GM23338 (cell line): ENCODE results near the gene AACS. TPM values are rescaled to one million over a fixed set of nuclear protein-coding genes. Genes with fewer than 3 reads are reported as not detected.

Experiments used
- ATAC-seq: fragments of 200-7000 bp; cut with Tn5 transposase; 3 replicates; pipeline ENCODE4 v1.9.1; 2020
- DNase-seq: peaks from one replicate; pipeline ENCODE4 v3.0.0-alpha.2; 2015; ENCODE audit warnings: low spot score
- H2AFZ ChIP-seq: fragments of 200-600 bp; sonication (generic); 2 replicates; pipeline ENCODE4 v1.8.0; 2016; ENCODE audit warnings: antibody characterized with exemption, mild to moderate bottlenecking, moderate library complexity
- H3F3A ChIP-seq: fragments of 200-600 bp; sonication (generic); replicated peaks from 2 replicates; pipeline ENCODE4 v1.8.0; 2017; ENCODE audit warnings: antibody characterized with exemption, mixed run types, low read depth
- H3K27ac ChIP-seq: fragments of 200-600 bp; sonication (generic); 2 replicates; pipeline ENCODE4 v1.6.1; 2016; ENCODE audit warnings: low read depth
- H3K27me3 ChIP-seq: fragments of 200-600 bp; sonication (generic); 2 replicates; pipeline ENCODE4 v1.8.0; 2016; ENCODE audit warnings: mild to moderate bottlenecking, mixed run types, moderate library complexity; ENCODE audit not compliant: insufficient read depth
- H3K36me3 ChIP-seq: fragments of 200-600 bp; sonication (generic); 2 replicates; pipeline ENCODE4 v1.8.0; 2016; ENCODE audit warnings: mild to moderate bottlenecking; ENCODE audit not compliant: insufficient read depth
- H3K4me1 ChIP-seq: fragments of 200-600 bp; sonication (generic); 2 replicates; pipeline ENCODE4 v1.8.0; 2016; ENCODE audit warnings: mild to moderate bottlenecking, moderate library complexity; ENCODE audit not compliant: insufficient read depth
- H3K4me2 ChIP-seq: fragments of 200-600 bp; sonication (generic); 2 replicates; pipeline ENCODE4 v1.7.1; 2017; ENCODE audit warnings: mixed run types
- H3K4me3 ChIP-seq: fragments of 200-600 bp; sonication (generic); 2 replicates; pipeline ENCODE4 v1.6.1; 2016; ENCODE audit warnings: mixed run types
- H3K79me2 ChIP-seq: fragments of 200-600 bp; sonication (generic); replicated peaks from 2 replicates; pipeline ENCODE4 v1.8.0; 2017; ENCODE audit warnings: mild to moderate bottlenecking; ENCODE audit not compliant: insufficient read depth
- H3K9me2 ChIP-seq: fragments of 200-600 bp; sonication (generic); 2 replicates; pipeline ENCODE4 v1.8.0; 2017; ENCODE audit not compliant: insufficient read depth
- H4K20me1 ChIP-seq: fragments of 200-600 bp; sonication (generic); replicated peaks from 2 replicates; pipeline ENCODE4 v1.8.0; 2017; ENCODE audit warnings: mild to moderate bottlenecking; ENCODE audit not compliant: insufficient read depth
- H3K27ac Mint-ChIP-seq: 2 replicates; pipeline ENCODE4 v1.8.0; 2020; ENCODE audit warnings: inconsistent platforms, mild to moderate bottlenecking, moderate library complexity, mixed read lengths
- H3K27me3 Mint-ChIP-seq: 3 replicates; pipeline ENCODE4 v1.8.0; 2022; ENCODE audit warnings: low read depth, mild to moderate bottlenecking, moderate library complexity, mixed read lengths, inconsistent platforms; ENCODE audit not compliant: insufficient read depth, poor library complexity
- H3K36me3 Mint-ChIP-seq: 3 replicates; pipeline ENCODE4 v1.8.0; 2021; ENCODE audit warnings: low read depth, mild to moderate bottlenecking, inconsistent platforms, moderate library complexity, mixed read lengths
- H3K4me1 Mint-ChIP-seq: 3 replicates; pipeline ENCODE4 v1.8.0; 2020; ENCODE audit warnings: mild to moderate bottlenecking, inconsistent platforms, mixed read lengths
- H3K4me3 Mint-ChIP-seq: 3 replicates; pipeline ENCODE4 v1.8.0; 2021; ENCODE audit warnings: moderate library complexity, mild to moderate bottlenecking, inconsistent platforms, mixed read lengths
- H3K9me3 Mint-ChIP-seq: 3 replicates; pipeline ENCODE4 v1.8.0; 2020; ENCODE audit warnings: moderate library complexity, mild to moderate bottlenecking, inconsistent platforms, mixed read lengths
- CREB1 ChIP-seq: fragments of 250-450 bp; sonication (Bioruptor Pico); IDR thresholded peaks from 2 replicates; pipeline ENCODE4 v1.5.0; 2020; ENCODE audit warnings: low read depth, mild to moderate bottlenecking, moderate library complexity
- EZH2 ChIP-seq: fragments of 200-600 bp; sonication (generic); IDR thresholded peaks from one replicate; pipeline ENCODE4 v1.8.0; 2017; ENCODE audit warnings: antibody characterized with exemption, mild to moderate bottlenecking, low read depth; ENCODE audit not compliant: unreplicated experiment
- EZH2phosphoT487 ChIP-seq: fragments of 200-600 bp; sonication (generic); IDR thresholded peaks from one replicate; pipeline ENCODE4 v1.8.1; 2018; ENCODE audit warnings: antibody characterized with exemption; ENCODE audit not compliant: unreplicated experiment
- JUNB ChIP-seq: IDR thresholded peaks from one replicate; pipeline ENCODE4 v1.6.1; 2016; ENCODE audit warnings: antibody characterized with exemption; ENCODE audit not compliant: unreplicated experiment
- NANOG ChIP-seq: IDR thresholded peaks from 2 replicates; pipeline ENCODE4 v1.6.1; 2016; ENCODE audit warnings: antibody characterized with exemption, borderline replicate concordance
- POLR2AphosphoS5 ChIP-seq: IDR thresholded peaks from 2 replicates; pipeline ENCODE4 v1.6.1; 2016; ENCODE audit warnings: antibody characterized with exemption, low read depth
- ZNF114 ChIP-seq: fragments of 250-450 bp; sonication (Bioruptor Pico); IDR thresholded peaks from 2 replicates; pipeline ENCODE4 v1.5.0; 2020; ENCODE audit warnings: mild to moderate bottlenecking, moderate library complexity
- ZNF462 ChIP-seq: fragments of 250-450 bp; sonication (Bioruptor Pico); IDR thresholded peaks from 2 replicates; pipeline ENCODE4 v1.5.0; 2020; ENCODE audit warnings: mild to moderate bottlenecking, moderate library complexity
- long read RNA-seq: library from polyadenylated mRNA; unstranded; transcript quantifications from one replicate; pipeline ENCODE4 v2.0.0, GENCODE V29; 2020; ENCODE audit not compliant: unreplicated experiment
- polyA plus RNA-seq: library from polyadenylated mRNA; unstranded; fragments of >200 nt; fragmentation: Nextera tagmentation; extraction: Ambion mirVana; gene quantifications from 2 replicates; pipeline ENCODE4 v1.2.1, GENCODE V29; 2016
- total RNA-seq: library from RNA; depleted of rRNA; stranded (reverse); fragments of >200 nt; shearing (Covaris generic); gene quantifications from 2 replicates; pipeline ENCODE4 v1.2.3, GENCODE V29; 2014; rRNA removed
- TF ChIP-seq, protein P1 (sequence below), 2 experiments: fragments of 200-600 bp in 1 of 2; sonication (generic) in 1 of 2; conservative IDR thresholded peaks; 2 replicates each; pipeline versions ENCODE4 v1.5.1 to v1.6.1; 2016 to 2017; ENCODE audit warnings: antibody characterized with exemption in 2 of 2, low read depth in 2 of 2, mild to moderate bottlenecking in 2 of 2, moderate library complexity in 1 of 2
- TF ChIP-seq, protein P2 (sequence below): IDR thresholded peaks from one replicate; pipeline ENCODE4 v1.6.1; 2018; ENCODE audit warnings: antibody characterized with exemption; ENCODE audit not compliant: unreplicated experiment

AACS gene
- total RNA-seq: 64.4 and 64.5 TPM in 2 replicates
- polyA plus RNA-seq: 31.1 and 33.0 TPM in 2 replicates
- long read RNA-seq, transcript AACS-201 (18 exons, 3,316 nt): major isoform, 6 of 15 reads
- long read RNA-seq, partial matches to known transcripts: 1 of 15 reads
- long read RNA-seq, other reads (novel, unspliced or antisense): 8 of 15 reads

GRCh38 chr12:125065021-125065918 lies at the start of gene AACS:
AACS (plus strand) TSS chr12:125065435; CDS start chr12:125065585, 150 bp downstream.
- Histone ChIP-seq H2AFZ (peak within 1 kb of the TSS; percentile 56), H3K4me2 (peak within 1 kb of the TSS; percentile 90), H4K20me1 (peaks cover 27% of the 10 kb centered on the region), H3K27ac (peak within 1 kb of the TSS; percentile 94), H3K9me2 (no peaks in the 10 kb centered on the region), H3K27me3 (no peaks in the 10 kb centered on the region), H3K36me3 (peaks cover 11% of the 10 kb centered on the region), H3F3A (peaks cover 10% of the 10 kb centered on the region), H3K4me3 (peak within 1 kb of the TSS; percentile 91), H3K4me1 (peaks cover 40% of the 10 kb centered on the region), H3K79me2 (peaks cover 47% of the 10 kb centered on the region)
- Mint-ChIP-seq H3K36me3 (peaks cover 26% of the 10 kb centered on the region), H3K9me3 (peaks cover 28% of the 10 kb centered on the region), H3K4me1 (peaks cover 43% of the 10 kb centered on the region), H3K27ac (peak within 1 kb of the TSS; percentile 64), H3K4me3 (peak within 1 kb of the TSS; percentile 85), H3K27me3 (peaks cover 6% of the 10 kb centered on the region)
- ATAC-seq (peak; percentile 83), DNase-seq (peak; percentile 90)
- TF ChIP-seq EZH2 (no peak), JUNB (no peak), POLR2AphosphoS5 (peak; percentile 89), CREB1 (CRISPR knock-in tag) (0 out of 2 replicates have a peak, but pooled peaks have one; percentile 22), ZNF114 (CRISPR knock-in tag) (no peak), ZNF462 (CRISPR knock-in tag) (no peak), NANOG (no peak), EZH2phosphoT487 (no peak)
- TF ChIP-seq, protein P1, sequence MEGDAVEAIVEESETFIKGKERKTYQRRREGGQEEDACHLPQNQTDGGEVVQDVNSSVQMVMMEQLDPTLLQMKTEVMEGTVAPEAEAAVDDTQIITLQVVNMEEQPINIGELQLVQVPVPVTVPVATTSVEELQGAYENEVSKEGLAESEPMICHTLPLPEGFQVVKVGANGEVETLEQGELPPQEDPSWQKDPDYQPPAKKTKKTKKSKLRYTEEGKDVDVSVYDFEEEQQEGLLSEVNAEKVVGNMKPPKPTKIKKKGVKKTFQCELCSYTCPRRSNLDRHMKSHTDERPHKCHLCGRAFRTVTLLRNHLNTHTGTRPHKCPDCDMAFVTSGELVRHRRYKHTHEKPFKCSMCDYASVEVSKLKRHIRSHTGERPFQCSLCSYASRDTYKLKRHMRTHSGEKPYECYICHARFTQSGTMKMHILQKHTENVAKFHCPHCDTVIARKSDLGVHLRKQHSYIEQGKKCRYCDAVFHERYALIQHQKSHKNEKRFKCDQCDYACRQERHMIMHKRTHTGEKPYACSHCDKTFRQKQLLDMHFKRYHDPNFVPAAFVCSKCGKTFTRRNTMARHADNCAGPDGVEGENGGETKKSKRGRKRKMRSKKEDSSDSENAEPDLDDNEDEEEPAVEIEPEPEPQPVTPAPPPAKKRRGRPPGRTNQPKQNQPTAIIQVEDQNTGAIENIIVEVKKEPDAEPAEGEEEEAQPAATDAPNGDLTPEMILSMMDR (conservative IDR thresholded peaks at IDR 0.05; ENCODE audit: low read depth in 2 of 2): peak in 1 of 2 experiments; percentile 22; a peak in 1 of 4 replicates
- TF ChIP-seq, protein P2, sequence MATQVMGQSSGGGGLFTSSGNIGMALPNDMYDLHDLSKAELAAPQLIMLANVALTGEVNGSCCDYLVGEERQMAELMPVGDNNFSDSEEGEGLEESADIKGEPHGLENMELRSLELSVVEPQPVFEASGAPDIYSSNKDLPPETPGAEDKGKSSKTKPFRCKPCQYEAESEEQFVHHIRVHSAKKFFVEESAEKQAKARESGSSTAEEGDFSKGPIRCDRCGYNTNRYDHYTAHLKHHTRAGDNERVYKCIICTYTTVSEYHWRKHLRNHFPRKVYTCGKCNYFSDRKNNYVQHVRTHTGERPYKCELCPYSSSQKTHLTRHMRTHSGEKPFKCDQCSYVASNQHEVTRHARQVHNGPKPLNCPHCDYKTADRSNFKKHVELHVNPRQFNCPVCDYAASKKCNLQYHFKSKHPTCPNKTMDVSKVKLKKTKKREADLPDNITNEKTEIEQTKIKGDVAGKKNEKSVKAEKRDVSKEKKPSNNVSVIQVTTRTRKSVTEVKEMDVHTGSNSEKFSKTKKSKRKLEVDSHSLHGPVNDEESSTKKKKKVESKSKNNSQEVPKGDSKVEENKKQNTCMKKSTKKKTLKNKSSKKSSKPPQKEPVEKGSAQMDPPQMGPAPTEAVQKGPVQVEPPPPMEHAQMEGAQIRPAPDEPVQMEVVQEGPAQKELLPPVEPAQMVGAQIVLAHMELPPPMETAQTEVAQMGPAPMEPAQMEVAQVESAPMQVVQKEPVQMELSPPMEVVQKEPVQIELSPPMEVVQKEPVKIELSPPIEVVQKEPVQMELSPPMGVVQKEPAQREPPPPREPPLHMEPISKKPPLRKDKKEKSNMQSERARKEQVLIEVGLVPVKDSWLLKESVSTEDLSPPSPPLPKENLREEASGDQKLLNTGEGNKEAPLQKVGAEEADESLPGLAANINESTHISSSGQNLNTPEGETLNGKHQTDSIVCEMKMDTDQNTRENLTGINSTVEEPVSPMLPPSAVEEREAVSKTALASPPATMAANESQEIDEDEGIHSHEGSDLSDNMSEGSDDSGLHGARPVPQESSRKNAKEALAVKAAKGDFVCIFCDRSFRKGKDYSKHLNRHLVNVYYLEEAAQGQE: no peak
